ENCODE data around the gene ERBB2.
A peak's percentile ranks its signal among the peaks of the same experiment; 100 is the strongest.
"Not testable (repeated sequence)": the region's sequence is repeated elsewhere in the genome, so short reads cannot be mapped to it uniquely, and the experiment has no call there.

Gene ERBB2

DNA sequence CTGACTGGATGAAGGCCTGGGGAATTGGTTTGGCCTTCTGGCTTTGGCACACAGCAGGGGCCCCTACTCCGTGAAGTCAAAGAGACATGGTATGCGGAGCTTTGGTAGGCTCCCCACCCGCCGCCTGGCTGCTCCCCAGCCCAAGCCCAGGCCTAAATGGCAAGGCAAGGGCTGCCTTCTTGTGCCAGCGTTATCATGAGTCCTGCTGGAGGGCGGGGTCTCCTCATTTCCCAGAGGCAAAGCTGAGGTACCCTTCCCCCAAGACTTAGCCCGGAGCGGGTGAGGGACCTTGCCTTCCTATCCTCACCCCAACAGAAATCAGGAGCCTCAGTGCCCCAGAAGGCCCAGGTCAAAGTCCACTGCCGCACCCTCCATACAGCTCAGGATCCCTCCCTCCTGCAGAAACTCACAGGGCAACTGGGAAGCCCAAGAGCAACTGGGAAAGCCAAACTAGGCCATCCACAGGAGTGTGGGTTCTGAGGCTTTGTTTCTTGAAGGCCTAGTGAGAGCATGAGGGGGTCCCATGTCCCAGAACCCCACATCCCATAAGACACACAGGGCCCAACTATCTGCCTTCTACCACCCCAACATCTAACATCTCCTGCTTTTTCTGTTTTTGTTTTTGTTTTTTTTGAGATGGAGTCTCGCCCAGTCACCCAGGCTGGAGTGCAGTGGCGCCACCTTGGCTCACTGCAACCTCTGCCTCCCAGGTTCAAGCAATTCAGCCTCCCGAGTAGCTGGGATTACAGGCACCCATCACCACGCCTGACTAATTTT, 21.3 kb upstream of the ERBB2 start:
- DNase-seq (ENCODE audit: low read depth in 2 of 2): no peak

DNA sequence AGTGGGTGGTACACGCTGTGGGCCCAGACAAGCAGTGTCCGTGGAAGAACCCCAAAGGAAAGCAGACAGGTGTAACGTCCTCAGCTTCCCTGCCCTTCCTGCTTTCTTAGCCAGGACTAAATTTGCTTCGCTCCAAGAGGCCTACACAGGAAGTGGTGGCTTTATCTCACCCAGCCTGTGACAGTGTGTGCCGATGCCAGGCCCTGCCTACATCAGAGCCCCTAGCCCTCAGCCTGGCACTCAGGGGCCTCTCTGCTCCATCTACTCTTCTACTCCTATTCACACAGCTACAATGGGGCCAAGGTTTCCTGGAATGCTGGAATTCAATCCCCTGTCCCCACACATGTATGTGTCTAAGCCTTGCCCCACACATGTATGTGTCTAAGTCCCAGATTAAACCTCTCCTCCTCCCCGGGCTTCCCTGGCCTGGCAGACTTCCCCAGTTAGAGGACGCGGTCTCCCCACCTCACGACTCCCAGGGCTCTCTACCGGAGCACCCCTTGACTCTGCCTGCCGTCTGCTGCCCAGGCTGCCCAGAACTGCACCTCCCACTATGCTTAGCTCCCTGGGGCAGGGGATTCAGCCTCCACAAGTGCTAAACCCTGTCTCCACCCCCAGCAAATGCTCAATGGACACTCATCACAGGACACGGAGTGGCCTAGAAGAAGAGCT, 20.2 kb upstream of the ERBB2 start:
- peak in 1 of 2 donors; percentile 18 for DNase-seq (ENCODE audit: low read depth in 2 of 2)

DNA sequence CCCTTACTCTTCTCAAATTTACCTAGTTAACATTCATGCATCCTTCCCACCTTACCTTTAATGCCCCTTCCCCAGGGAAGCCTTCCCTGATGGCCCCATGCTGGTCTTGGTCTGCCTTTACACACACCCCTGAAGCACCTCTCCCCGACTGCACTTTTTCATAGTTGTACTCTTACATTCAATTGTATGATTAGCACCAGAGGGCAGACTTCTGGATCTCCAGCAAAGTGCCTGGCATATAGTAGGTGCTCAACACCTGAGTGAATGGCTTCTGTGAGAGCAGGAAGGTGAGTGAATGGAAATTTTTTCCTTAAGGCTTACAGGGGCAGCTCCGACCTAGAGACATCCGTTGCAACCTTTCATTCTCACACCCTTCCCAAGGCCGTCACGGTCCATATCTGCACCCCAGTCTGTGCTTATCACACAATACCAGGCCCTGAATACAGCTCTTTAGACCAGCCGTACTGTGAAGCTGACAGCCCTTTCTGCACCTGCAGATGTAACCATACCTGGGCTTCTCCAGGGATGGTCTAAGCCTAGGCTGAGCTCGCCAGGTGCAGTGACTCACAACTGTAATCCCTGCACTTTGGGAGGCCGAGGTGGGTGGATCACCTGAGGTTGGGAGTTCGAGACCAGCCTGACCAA, 16.4 kb upstream of the ERBB2 start:
- no peak for DNase-seq (ENCODE audit: low read depth in 2 of 2)

DNA sequence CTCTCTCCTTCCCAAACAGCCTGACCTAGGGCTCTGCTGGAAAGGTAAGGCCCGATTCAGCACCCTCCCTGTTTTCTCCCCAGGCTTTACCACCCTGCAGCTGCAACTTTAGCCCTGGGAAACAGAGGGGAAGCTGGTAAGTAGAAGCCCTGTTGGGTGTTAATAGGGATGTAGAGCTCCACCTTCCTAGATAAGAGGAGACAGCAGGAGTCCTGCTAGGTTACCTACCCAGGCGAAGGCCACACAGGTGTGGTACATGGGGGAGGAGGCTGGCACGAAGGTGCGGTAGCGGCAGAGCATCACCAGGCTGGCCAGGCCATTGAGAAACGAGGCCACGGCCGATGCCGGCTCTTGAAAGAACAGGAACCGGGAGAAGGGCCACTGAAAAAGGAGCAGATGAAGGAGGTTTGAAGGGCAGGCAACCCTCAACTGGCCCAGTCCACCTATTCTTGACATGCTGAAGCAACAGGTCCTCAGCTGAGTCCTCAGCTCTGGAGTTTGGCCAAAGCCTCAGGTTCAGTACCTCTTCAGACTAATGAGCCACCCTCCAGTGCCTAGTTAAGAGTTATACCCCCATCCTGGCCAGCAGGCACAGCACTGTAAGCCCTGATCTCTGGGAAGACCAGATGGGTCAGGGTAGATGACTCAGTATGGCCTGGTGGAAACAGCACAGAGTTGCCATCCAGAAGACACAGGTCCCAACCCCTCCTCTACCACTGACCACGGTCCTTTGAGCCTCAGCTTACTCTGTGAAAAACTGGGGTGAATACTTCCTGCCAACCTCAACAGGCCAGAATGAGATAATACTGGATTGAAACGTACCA, 15.3 kb upstream of the ERBB2 start:
- DNase-seq (ENCODE audit: low read depth in 2 of 2): no peak

DNA sequence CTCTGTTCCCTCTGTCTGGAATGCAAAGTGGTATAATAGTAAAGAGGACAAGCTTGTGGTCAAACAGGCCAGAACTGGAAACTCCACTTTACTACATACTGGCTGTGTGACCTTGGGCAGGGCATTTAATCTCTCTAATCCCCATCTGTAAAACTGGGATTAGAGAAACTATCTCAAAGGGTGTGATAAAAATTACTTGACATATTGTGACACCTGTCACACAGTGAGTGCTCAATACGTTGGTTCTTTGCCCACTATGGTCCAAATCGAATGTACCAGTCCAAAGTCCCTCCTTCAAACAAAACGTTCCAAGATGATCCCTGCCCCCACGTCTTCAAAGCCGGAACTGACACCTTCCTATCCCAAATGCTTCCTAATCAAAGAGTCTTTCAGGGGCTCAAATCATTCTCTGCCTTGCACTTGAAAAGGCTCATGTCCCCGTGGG, 12.7 kb upstream of the ERBB2 start:
- DNase-seq (ENCODE audit: low read depth in 2 of 2): no peak

DNA sequence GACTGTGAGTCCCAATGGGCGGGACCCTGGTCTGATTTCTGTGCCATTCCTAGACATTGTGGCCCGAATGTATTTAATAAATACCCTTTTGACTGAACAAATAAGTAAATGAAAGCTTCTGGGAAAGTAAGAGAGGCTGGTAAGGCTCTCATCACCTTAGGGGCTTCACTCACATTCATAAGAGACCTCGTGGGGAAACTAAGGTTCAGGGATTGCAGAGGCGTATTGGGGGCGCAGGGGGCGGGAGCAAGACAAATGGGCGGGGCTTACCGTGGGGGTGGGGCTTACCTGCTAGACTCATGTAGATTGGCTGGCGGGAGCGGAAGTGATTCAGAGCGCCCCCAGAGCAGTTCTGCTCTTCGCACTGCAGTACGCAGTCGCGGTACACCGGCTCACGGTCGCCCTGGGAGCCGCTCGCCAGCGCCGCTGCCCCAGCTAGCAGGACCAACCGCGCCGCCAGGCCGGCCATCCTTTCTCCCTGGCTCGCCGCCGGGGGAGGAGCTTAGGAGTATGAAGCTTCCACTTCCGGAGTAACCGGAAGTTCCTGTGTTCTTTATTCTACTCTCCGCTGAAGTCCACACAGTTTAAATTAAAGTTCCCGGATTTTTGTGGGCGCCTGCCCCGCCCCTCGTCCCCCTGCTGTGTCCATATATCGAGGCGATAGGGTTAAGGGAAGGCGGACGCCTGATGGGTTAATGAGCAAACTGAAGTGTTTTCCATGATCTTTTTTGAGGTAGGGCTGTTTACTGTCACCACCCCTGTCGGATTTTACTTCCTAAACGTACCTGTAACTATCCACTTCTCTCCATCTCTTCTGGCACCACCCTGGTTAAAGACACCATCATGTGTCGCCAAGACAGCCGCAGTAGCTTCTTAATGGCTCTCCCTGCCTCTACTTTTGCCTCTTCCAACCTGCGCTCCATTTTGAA, 12.1 kb upstream of the ERBB2 start, which contains the start of gene PGAP3:
Gene PGAP3 (minus strand): TSS at position 512 of the 929 bp plus-strand sequence. CDS start 43 bp downstream, at position 469.
- peak; percentile 77 to 79 for DNase-seq (ENCODE audit: low read depth in 2 of 2)

DNA sequence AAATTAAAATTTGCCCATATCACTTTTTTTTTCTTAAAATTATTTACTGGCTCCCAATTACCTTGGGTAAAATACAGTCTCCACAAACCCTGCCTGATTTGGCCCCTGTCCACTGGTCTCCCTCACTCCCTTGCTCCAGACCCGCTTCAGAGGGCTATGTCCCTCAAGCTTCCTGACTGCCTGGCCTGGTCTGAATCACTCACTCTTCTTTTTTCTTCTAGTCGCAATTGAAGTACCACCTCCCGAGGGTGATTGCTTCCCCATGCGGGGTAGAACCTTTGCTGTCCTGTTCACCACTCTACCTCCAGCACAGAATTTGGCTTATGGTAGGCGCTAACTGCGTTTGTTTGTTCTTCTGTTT, 11.4 kb upstream of the ERBB2 start:
- no peak for DNase-seq (ENCODE audit: low read depth in 2 of 2)

DNA sequence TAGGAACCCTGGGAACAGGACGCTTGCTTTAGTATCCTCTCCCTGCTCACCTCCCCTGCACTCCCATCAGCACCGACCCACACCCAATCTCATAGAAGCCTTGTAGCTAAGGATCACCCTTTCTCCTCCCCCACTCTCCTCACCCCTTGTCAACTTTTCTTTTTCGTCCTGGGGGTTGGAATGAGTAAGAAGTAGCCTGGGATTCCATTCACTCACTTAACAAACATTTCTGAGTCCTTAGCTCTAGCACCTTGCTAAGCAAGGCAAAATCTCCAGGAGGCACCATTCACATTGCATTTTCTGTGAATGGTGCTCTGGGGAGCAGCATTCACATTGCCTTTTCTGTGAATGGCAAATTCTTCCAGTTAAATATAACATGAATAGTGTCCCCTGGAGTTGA, 10.9 kb upstream of the ERBB2 start:
- no peak for DNase-seq (ENCODE audit: low read depth in 2 of 2)

DNA sequence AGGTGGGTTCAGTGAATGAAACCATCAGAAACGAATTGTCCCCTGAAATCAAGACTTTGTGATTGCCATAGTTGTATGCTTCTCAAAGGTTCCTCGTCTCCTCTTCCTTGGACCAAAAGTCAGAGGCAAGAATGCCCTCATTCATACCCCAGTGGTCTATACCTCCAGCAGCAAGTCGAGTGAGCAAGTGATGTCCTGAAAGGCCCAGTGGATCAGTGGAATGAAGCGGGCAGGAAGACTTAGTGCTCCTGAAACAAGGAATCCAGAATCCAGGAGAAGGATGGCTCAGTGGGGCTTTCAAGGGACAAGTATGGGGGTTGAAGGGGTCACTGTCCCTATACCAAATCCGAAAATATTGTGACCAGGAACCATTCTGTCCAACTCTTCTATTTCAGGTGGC, 5.3 kb upstream of the ERBB2 start:
- no peak for DNase-seq (ENCODE audit: low read depth in 2 of 2)

DNA sequence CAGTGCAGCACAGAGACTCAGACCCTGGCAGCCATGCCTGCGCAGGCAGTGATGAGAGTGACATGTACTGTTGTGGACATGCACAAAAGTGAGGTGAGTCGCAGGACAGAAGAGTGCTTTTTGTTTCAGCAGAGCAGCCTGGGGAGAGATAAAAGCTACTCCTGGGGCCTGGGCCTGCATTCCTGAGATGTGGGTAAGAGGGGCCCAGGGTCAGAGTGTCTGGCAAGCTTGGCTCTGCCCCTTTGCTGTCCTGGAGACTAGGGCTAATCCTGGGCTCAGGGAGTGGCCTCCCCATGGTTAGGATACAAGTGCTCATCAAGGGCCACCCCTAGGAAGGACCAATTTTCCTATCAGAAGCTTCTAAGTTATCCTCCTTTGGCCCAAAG, 4.8 kb upstream of the ERBB2 start:
- DNase-seq (ENCODE audit: low read depth in 2 of 2): no peak

DNA sequence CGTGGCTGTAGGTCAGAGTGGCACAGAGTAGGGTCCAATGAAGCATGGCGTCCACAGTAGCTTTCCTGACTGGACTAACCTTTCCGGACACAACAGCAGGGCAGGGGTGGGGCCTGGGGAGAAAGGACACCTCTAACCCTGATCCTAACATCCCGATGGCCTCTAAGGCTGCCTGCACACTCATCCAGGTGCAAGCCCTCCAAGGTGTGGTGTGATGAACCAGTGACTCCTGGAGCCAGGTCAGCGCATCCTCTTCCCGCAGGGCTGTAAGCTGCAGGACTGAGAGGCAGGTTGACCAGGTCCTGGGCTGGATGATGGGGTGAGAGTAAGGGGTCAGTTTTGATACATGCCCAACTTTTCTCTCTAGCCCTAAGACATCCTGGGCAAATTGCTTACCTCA, 3.1 kb upstream of the ERBB2 start:
- no peak for DNase-seq (ENCODE audit: low read depth in 2 of 2)

DNA sequence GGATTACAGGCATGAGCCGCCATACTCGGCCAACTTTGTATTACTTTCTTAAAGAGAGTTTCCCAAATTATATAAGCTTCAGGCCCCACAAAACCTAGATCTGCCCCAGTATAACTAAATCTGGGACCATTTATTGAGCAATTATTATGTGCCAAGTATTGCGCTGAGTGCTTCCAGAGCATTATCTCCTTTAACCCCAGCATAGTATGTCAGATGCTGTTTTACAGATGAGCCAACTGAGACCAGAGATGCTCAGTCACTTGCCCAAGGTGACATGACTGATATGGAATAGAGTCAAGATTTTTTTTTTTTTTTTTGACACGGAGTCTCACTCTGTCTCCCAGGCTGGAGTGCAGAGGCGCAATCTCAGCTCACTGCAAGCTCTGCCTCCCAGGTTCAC, 1.9 kb upstream of the ERBB2 start:
- DNase-seq (ENCODE audit: low read depth in 2 of 2): no peak

DNA sequence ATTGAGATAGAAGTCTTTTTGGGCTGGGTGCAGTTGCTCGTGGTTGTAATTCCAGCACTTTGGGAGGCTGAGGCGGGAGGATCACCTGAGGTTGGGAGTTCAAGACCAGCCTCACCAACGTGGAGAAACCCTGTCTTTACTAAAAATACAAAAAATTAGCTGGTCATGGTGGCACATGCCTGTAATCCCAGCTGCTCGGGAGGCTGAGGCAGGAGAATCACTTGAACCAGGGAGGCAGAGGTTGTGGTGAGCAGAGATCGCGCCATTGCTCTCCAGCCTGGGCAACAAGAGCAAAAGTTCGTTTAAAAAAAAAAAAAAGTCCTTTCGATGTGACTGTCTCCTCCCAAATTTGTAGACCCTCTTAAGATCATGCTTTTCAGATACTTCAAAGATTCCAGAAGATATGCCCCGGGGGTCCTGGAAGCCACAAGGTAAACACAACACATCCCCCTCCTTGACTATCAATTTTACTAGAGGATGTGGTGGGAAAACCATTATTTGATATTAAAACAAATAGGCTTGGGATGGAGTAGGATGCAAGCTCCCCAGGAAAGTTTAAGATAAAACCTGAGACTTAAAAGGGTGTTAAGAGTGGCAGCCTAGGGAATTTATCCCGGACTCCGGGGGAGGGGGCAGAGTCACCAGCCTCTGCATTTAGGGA, 577 bp upstream of the ERBB2 start:
- DNase-seq (ENCODE audit: low read depth in 2 of 2): not testable (repeated sequence)

DNA sequence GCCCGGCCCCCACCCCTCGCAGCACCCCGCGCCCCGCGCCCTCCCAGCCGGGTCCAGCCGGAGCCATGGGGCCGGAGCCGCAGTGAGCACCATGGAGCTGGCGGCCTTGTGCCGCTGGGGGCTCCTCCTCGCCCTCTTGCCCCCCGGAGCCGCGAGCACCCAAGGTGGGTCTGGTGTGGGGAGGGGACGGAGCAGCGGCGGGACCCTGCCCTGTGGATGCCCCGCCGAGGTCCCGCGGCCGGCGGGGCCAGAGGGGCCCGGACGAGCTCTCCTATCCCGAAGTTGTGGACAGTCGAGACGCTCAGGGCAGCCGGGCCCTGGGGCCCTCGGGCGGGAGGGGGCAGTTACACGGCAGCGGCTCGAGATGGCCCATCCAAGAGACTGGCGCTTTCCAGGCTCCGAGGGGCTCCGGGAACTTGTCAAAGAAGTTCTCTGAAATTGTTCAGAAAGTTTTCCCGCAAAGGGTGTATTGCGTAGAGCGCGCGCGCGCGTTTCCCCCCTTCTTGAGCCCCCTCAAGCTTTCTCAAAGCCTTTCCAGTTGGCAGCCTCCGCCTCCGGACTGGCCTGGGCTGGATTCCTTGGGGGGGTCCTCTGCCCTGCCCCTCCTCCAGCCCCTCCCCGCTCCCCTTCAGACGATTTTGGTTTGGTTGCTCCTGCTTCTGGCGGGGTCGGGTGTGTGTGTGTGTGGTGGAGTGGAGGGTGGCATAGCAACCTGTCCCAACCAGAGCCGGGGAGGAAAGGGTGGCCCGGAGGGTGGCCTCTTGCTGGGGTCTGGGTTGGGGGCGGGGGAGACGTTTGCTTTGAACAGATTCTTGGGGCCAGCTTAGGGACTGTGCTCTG, 504 bp downstream of the ERBB2 start:
- no peak for DNase-seq (ENCODE audit: low read depth in 2 of 2)

DNA sequence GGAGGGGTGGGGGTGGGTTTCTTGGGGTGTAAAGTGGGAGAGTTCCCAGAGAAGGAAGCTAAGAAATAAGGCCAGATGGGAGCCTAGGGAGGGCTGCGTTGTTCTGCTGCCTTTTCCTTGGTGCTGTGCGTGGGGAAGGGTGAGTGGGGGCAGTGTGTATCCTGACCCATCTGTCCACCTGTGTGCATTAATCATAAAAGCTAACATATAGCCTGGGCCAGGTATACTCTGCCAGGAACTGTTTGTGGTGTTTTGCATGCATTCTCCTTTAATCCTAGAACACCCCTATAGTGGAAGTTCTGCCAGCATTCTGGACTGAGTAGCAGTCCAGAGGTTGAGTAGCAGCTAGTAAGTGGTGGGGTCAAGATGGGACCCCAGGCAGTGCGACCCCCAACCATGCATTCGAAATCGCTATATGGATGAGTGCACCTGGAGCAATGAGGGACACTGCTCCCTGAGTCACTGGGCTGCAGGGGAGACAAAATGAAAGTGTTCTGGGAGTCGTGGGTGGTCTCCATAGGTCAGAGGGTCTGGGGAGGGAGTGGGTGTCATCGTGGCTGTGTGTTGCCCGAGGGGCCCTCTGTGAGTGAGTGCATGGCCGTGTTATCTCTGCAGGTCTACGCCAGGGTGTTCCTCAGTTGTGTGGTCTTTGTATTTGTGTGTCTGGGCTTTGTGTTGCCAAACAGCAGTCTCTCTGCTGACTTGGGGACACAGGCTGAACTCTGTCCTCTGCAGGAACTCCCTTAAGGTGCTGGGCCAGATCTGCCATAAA, 1.3 kb downstream of the ERBB2 start:
- no peak for DNase-seq (ENCODE audit: low read depth in 2 of 2)

DNA sequence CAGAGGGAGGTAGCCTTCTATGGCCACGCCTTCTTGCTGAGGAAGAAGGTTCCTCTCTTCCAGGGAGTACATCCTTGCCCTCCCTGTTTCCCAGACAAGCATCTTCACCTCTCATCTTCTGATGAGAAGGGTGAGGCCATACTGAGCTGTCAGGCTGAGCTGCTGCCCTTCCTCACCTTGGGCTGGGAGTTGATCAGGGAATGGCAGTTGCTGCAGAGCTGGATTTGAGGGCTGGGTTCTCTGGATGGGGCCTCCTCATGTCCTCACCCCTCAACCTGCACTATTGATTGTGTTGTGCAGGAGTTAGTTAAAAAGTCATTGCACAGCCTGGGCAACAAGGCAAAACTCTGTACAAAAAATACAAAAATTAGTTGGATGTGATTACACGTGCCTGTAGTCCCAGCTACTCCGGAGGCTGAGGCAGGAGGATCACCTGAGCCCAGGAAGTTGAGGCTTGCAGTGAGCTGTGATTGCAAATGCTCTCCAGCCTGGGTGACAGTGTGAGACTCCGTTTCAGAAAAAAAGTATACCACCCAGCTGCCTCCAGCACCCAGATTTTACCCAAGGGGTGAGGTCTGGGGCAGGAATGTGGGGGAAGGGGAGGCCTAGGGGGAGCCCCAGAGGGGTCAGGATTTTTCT, 2.0 kb downstream of the ERBB2 start:
- no peak for DNase-seq (ENCODE audit: low read depth in 2 of 2)

DNA sequence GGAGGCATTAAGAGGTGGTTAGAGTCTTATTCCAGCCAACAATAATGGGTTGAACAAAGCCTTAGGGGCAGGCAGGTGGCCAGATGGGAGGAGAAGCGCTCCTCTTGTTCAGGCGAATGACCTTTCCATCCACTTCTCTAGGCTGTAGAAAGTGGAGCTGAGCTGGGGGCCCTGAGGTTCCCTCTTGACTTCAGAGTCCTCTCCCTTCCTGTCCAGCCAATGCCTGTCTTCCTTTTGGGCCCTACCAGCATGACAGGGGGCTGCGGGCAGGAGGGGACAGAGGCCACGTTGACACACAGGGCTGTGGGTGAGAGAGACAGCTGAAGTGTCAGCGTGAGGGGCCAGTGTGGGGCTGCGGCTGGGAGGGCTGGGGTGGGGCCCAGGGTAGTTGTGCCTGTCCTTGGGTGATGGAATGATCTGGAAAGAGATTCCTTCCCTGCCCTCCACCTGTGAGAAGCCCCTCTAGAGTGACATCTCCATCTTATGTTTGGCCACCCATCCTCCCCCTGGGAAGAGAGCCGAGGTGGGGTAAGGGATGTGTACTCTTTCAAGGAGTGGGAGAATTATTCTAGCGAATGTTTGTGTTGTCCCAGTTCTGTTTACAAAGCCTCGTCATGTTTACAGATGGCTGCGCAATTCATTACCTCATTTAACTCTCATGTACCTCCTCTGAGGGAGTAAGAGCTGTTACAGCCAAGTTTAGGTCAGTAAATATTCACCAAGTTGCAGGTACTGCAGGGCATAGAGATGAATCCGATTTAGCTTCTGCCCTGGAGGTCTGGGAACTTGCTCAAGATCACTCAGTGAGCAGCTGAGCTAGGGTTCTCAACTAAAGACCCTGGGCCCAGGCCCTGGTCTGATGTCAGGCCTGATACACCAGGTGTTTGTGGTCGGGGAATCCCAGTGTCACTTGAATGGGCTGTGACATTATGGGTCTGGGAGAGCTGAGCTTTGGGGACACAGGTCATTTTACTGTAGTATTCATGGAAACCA, 3.3 kb downstream of the ERBB2 start:
- no peak for DNase-seq (ENCODE audit: low read depth in 2 of 2)
